T-helper 2 cell treated with Interferon-gamma antibody and Interleukin-4, amounts not matched to agents 100 ng/mL and 5 ng/mL, for 36 hours (primary cell): ENCODE measurements around the gene SYNGR1. TPM values are rescaled to one million over a fixed set of nuclear protein-coding genes. Genes with fewer than 3 reads are reported as not detected.
"Not testable (repeated sequence)": the region's sequence is repeated elsewhere in the genome, so short reads cannot be mapped to it uniquely, and the experiment has no call there.

Source experiments
- intact Hi-C: fragments of 100-400 bp; cut with micrococcal nuclease; formaldehyde crosslinking; loops from one replicate; pipeline ENCODE4 v1.15.1; 2023
- total RNA-seq: library from RNA; stranded (reverse); gene quantifications from 2 replicates; pipeline ENCODE4 v1.2.3, GENCODE V29; 2022

The SYNGR1 gene
- total RNA-seq, 1 donor from 2014 or later, result 0.32 TPM

- intact Hi-C loops, result loop anchor here (5.0 to 10.0 kb wide), 5 partner anchors 72 to 809 kb away; partner anchors contain the start of genes APOBEC3C, DDX17, PDGFB and SUN2
Observed at GRCh38 chr22:39316440-39317083, 33.2 kb upstream of the SYNGR1 start.

GRCh38 chr22:39317084-39317774, 32.6 kb upstream of the SYNGR1 start:
- intact Hi-C loops, result loop anchor here (5.0 to 10.0 kb wide), 5 partner anchors 72 to 810 kb away; partner anchors contain the start of genes APOBEC3C, DDX17, PDGFB and SUN2

GRCh38 chr22:39317775-39318506, 31.9 kb upstream of the SYNGR1 start:
- intact Hi-C loops, result loop anchor here (2.0 to 10.0 kb wide), 7 partner anchors 73 to 811 kb away; partner anchors contain the start of genes APOBEC3C, DDX17, GTPBP1 and PDGFB

GRCh38 chr22:39318507-39319283, 31.1 kb upstream of the SYNGR1 start:
- intact Hi-C loops, result loop anchor here (1.0 to 10.0 kb wide), 9 partner anchors 74 to 811 kb away; partner anchors contain the start of genes APOBEC3C, ATF4, CBX7 and DDX17

- intact Hi-C loops, result loop anchor here (1.0 to 10.0 kb wide), 9 partner anchors 75 to 812 kb away; partner anchors contain the start of genes APOBEC3C, ATF4, CBX7 and DDX17
Observed at GRCh38 chr22:39319284-39320022, 30.3 kb upstream of the SYNGR1 start, which contains the start of gene RPL3. TSS of gene RPL3 (minus strand) at chr22:39319623. CDS start at chr22:39319597, 26 bp downstream.

GRCh38 chr22:39320616-39321029, 29.2 kb upstream of the SYNGR1 start:
- intact Hi-C loops, result not testable (repeated sequence)

GRCh38 chr22:39325392-39325932, 24.3 kb upstream of the SYNGR1 start:
- intact Hi-C loops, result no loop called here

- intact Hi-C loops, result no loop called here
Observed at GRCh38 chr22:39327995-39328754, 21.6 kb upstream of the SYNGR1 start.

- intact Hi-C loops, result not testable (repeated sequence)
Observed at GRCh38 chr22:39330553-39330952, 19.2 kb upstream of the SYNGR1 start.

- intact Hi-C loops, result no loop called here
Observed at GRCh38 chr22:39332441-39333064, 17.2 kb upstream of the SYNGR1 start.

- intact Hi-C loops, result no loop called here
Observed at GRCh38 chr22:39336411-39336810, 13.4 kb upstream of the SYNGR1 start.

GRCh38 chr22:39339775-39340174, 10.0 kb upstream of the SYNGR1 start:
- intact Hi-C loops, result not testable (repeated sequence)

- intact Hi-C loops, result no loop called here
Observed at GRCh38 chr22:39341179-39341578, 8.6 kb upstream of the SYNGR1 start.

GRCh38 chr22:39343259-39344045, 6.3 kb upstream of the SYNGR1 start:
- intact Hi-C loops, result no loop called here

GRCh38 chr22:39344046-39344390, 5.8 kb upstream of the SYNGR1 start:
- intact Hi-C loops, result no loop called here

GRCh38 chr22:39345231-39345630, 4.6 kb upstream of the SYNGR1 start:
- intact Hi-C loops, result no loop called here

- intact Hi-C loops, result no loop called here
Observed at GRCh38 chr22:39348909-39349505, 784 bp upstream of the SYNGR1 start.
